SK-N-SH treated with all-trans-retinoic acid at 6 μM for 48 hours (cell line): ENCODE data around the gene POLE2.

Experiments used
- BACH2 ChIP-seq: fragments of 250-450 bp; sonication (Bioruptor Pico); IDR thresholded peaks from 2 replicates; pipeline ENCODE4 v1.9.0; 2021; ENCODE audit warnings: mild to moderate bottlenecking, borderline replicate concordance
- ESRRG ChIP-seq: fragments of 250-450 bp; sonication (Bioruptor Pico); IDR thresholded peaks from 2 replicates; pipeline ENCODE4 v1.6.1; 2021; ENCODE audit warnings: mild to moderate bottlenecking
- PATZ1 ChIP-seq: fragments of 250-450 bp; sonication (Bioruptor Pico); IDR thresholded peaks from 2 replicates; pipeline ENCODE4 v1.8.0; 2020; ENCODE audit warnings: mild to moderate bottlenecking, moderate library complexity, borderline replicate concordance
- POU6F1 ChIP-seq: fragments of 250-450 bp; sonication (Bioruptor Pico); IDR thresholded peaks from 2 replicates; pipeline ENCODE4 v1.8.0; 2021; ENCODE audit warnings: low read depth, mild to moderate bottlenecking, moderate library complexity, borderline replicate concordance
- TCF4 ChIP-seq: fragments of 250-450 bp; sonication (Bioruptor Pico); IDR thresholded peaks from 2 replicates; pipeline ENCODE4 v1.8.0; 2021; ENCODE audit warnings: mild to moderate bottlenecking, moderate library complexity, borderline replicate concordance
- TSHZ2 ChIP-seq: fragments of 250-450 bp; sonication (Bioruptor Pico); IDR thresholded peaks from 2 replicates; pipeline ENCODE4 v1.5.0; 2020; ENCODE audit warnings: mild to moderate bottlenecking, moderate library complexity
- ZFP3 ChIP-seq: fragments of 250-450 bp; sonication (Bioruptor Pico); IDR thresholded peaks from 2 replicates; pipeline ENCODE4 v1.5.0; 2020; ENCODE audit warnings: mild to moderate bottlenecking, moderate library complexity
- ZFP30 ChIP-seq: fragments of 450-650 bp; formaldehyde crosslinking; IDR thresholded peaks from 2 replicates; pipeline ENCODE4 v1.5.0; 2022; ENCODE audit warnings: mild to moderate bottlenecking, moderate library complexity

GRCh38 chr14:49636866-49637265 is 51.1 kb downstream of the POLE2 start:
- TF ChIP-seq ESRRG (CRISPR knock-in tag) = no peak
- TF ChIP-seq ZFP30 (CRISPR knock-in tag) = no peak
- no peak for TF ChIP-seq ZFP3
- no peak for TF ChIP-seq POU6F1
- TF ChIP-seq PATZ1 (CRISPR knock-in tag) = no peak
- TF ChIP-seq TCF4 = no peak
- no peak for TF ChIP-seq TSHZ2 (CRISPR knock-in tag)
- TF ChIP-seq BACH2 (CRISPR knock-in tag) = no peak
